GM12891 (cell line): Measurements from ENCODE around the gene NUMB. TPM values are rescaled to one million over a fixed set of nuclear protein-coding genes. Genes with fewer than 3 reads are reported as not detected.

Experiments
- DNase-seq: peaks from one replicate; pipeline ENCODE4 v3.0.0; 2011; ENCODE audit warnings: low spot score; ENCODE audit not compliant: insufficient read length
- FAIRE-seq: peaks from 2 replicates; lab custom pipeline; 2011; peaks lifted over from hg19 to GRCh38; lab: Jason Lieb, UNC
- PAX5 ChIP-seq: IDR thresholded peaks from 2 replicates; pipeline ENCODE4 v1.6.1; 2011; ENCODE audit warnings: low read length, moderate library complexity, mild to moderate bottlenecking; ENCODE audit not compliant: insufficient read depth, severe bottlenecking
- POLR2A ChIP-seq: IDR thresholded peaks from 2 replicates; pipeline ENCODE4 v1.6.1; 2011; ENCODE audit warnings: low read depth, low read length, control low read depth
- POLR2AphosphoS5 ChIP-seq: IDR thresholded peaks from 2 replicates; pipeline ENCODE4 v1.6.1; 2011; ENCODE audit warnings: low read depth, low read length, control low read depth
- POU2F2 ChIP-seq: IDR thresholded peaks from 2 replicates; pipeline ENCODE4 v1.6.1; 2011; ENCODE audit warnings: low read depth, mild to moderate bottlenecking, control low read depth, low read length, moderate library complexity
- SPI1 ChIP-seq: IDR thresholded peaks from 2 replicates; pipeline ENCODE4 v1.6.1; 2011; ENCODE audit warnings: low read depth, low read length, control low read depth
- TAF1 ChIP-seq: IDR thresholded peaks from 2 replicates; pipeline ENCODE4 v1.6.1; 2011; ENCODE audit warnings: low read depth, low read length, control low read depth
- polyA plus RNA-seq: library from polyadenylated mRNA; unstranded; fragments of >200 nt; gene quantifications from one replicate; pipeline ENCODE4 v1.2.1, GENCODE V29; 2012; ENCODE audit warnings: low read depth, missing spikeins, inconsistent platforms; ENCODE audit not compliant: missing spikeins

The NUMB gene
- 25.7 TPM for polyA plus RNA-seq

DNA sequence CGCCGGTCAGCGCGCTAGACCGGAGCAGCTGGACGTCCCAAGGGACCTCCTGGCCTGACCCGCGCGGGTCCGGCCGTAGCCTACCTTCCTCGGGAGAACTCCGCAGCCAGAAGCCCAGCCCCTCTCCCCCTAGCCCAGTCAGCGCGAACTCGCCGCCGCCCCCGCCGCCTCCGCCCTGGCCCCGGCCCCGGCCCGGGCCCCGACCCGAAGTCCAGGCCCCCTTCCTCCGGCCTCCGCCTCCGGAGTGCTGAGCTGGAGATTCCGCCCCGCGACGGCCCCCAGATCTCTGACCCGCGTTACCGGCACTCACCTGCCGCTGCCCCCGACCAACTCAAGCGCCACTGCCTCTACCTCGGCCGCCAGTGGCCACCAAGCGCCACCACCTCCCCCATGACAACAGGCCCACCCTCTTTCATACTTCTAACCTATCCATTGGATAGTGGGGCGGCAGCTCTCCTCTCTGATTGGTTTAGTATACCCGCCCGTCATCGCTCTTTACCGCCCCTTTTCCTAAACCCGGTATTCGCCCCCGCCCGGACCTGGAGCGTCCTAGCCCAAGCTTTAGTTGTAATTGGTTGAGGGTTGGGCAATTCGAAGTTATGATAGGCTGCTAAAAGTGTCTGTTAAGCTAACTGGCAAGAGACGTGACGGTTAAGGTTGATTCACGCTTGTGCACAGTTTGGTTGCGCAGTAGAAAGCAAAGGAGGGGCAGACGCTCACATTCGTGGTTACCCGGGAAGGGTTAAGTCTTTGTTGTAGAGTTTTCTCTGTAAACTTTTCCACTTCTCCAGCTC lies at the start of gene NUMB:
TSS of gene NUMB (minus strand) at position 364 of the 794 bp plus-strand sequence. CDS start 102,795 bp downstream, outside the sequence.
- 0 out of 2 replicates have a peak, but pooled peaks have one; percentile 48 for TF ChIP-seq POLR2AphosphoS5
- no peak for TF ChIP-seq SPI1
- no peak for TF ChIP-seq POU2F2
- TF ChIP-seq TAF1, result peak; percentile 60; the same call in 1 of the 2 replicates
- peak; percentile 69; the same call in 1 of the 2 replicates for TF ChIP-seq POLR2A
- no peak for TF ChIP-seq PAX5
- DNase-seq (peak; percentile 81), FAIRE-seq (peak; percentile 99)

DNA sequence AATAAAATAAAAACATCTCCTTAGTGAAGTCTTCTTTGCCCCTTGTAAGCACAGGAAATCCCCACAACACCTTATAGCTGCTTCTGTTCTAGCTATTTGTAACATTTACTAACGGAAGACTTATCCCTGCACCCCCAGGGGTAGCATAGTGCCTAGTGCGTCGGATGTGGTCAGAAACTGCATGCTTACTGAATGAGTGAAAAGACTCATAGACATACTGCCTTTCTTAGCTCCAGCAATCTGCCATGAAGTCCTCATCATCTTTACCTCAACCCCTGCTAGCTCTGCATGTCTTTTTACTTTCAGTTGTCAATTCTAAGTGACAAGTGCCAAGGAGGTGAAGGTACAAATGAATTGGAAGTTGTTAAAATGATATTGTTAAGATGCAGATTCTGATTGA lies 45.3 kb upstream of the NUMB start:
- FAIRE-seq, result no peak

GRCh38 chr14:73502017-73502619 lies 43.8 kb upstream of the NUMB start:
- TF ChIP-seq POLR2AphosphoS5 (no peak), SPI1 (no peak), POLR2A (no peak), POU2F2 (no peak), PAX5 (no peak), TAF1 (no peak)
- DNase-seq (no peak), FAIRE-seq (no peak)

More for the DNA sequence above, 45.3 kb upstream of the NUMB start:
- DNase-seq, result no peak
- TF ChIP-seq TAF1, result no peak
- TF ChIP-seq SPI1, result no peak
- TF ChIP-seq PAX5, result no peak
- TF ChIP-seq POU2F2, result no peak
- no peak for TF ChIP-seq POLR2A
- no peak for TF ChIP-seq POLR2AphosphoS5

- DNase-seq, result no peak
- no peak for FAIRE-seq
- no peak for TF ChIP-seq POLR2A
- TF ChIP-seq TAF1, result no peak
- no peak for TF ChIP-seq POU2F2
- no peak for TF ChIP-seq SPI1
- TF ChIP-seq POLR2AphosphoS5, result no peak
- no peak for TF ChIP-seq PAX5
These were observed 42.0 kb upstream of the NUMB start for GRCh38 chr14:73500360-73500759.

GRCh38 chr14:73494593-73494992 lies 36.2 kb upstream of the NUMB start:
- FAIRE-seq, result no peak
- TF ChIP-seq POLR2A (no peak), POLR2AphosphoS5 (no peak), TAF1 (no peak), SPI1 (no peak), POU2F2 (no peak), PAX5 (no peak)
- no peak for DNase-seq

- FAIRE-seq (no peak), DNase-seq (no peak)
- no peak for TF ChIP-seq POLR2A
- TF ChIP-seq POLR2AphosphoS5, result no peak
- no peak for TF ChIP-seq PAX5
- no peak for TF ChIP-seq TAF1
- no peak for TF ChIP-seq POU2F2
- no peak for TF ChIP-seq SPI1
These were observed 34.3 kb upstream of the NUMB start for GRCh38 chr14:73492670-73493069.

DNA sequence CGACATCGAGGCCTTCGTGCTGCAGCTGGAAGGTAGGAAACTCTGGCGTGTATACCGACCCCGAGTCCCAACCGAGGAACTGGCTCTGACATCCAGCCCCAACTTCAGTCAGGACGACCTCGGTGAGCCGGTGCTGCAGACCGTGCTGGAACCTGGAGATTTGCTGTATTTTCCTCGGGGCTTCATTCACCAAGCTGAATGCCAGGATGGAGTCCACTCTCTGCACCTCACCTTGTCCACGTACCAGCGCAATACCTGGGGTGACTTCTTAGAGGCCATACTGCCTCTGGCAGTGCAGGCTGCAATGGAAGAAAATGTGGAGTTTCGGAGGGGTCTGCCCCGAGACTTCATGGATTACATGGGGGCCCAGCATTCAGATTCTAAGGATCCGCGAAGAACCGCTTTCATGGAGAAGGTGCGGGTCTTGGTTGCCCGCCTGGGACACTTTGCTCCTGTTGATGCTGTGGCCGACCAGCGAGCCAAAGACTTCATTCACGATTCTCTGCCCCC lies 33.8 kb upstream of the NUMB start:
- DNase-seq (no peak), FAIRE-seq (peak; percentile 48)
- TF ChIP-seq TAF1 (no peak), SPI1 (no peak), POU2F2 (no peak), PAX5 (no peak), POLR2A (no peak), POLR2AphosphoS5 (no peak)

DNA sequence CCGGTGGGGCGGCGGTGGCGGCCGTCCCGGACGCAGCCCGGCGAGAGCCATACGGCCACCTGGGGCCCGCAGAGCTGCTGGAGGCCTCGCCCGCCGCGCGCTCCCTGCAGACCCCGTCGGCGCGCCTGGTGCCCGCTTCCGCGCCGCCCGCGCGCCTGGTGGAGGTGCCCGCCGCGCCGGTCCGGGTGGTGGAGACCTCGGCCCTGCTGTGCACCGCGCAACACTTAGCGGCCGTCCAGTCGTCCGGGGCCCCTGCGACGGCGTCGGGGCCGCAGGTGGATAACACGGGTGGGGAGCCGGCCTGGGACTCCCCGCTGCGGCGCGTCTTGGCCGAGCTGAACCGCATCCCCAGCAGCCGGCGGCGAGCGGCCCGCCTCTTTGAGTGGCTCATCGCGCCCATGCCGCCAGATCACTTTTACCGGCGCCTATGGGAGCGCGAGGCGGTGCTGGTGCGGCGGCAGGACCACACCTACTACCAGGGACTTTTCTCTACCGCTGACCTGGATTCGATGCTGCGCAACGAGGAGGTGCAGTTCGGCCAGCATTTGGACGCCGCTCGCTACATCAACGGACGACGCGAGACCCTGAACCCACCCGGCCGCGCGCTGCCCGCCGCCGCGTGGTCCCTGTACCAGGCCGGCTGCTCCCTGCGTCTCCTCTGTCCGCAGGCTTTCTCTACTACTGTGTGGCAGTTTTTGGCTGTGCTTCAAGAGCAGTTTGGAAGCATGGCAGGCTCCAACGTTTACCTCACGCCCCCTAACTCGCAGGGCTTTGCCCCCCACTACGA lies 33.1 kb upstream of the NUMB start:
- TF ChIP-seq TAF1 (0 out of 2 replicates have a peak, but pooled peaks have one; percentile 10), POLR2AphosphoS5 (no peak), POLR2A (peak; percentile 58; the same call in 1 of the 2 replicates), PAX5 (no peak), SPI1 (no peak), POU2F2 (no peak)
- DNase-seq (peak; percentile 78), FAIRE-seq (no peak)

- FAIRE-seq, result no peak
- TF ChIP-seq POU2F2 (no peak), TAF1 (no peak), POLR2A (no peak), POLR2AphosphoS5 (no peak), SPI1 (no peak)
These were observed 31.3 kb upstream of the NUMB start for GRCh38 chr14:73489481-73490175.

More at GRCh38 chr14:73489481-73490175, 31.3 kb upstream of the NUMB start:
- no peak for DNase-seq
